CD4-positive, alpha-beta T cell (primary cell): ENCODE results near the gene SCYGR4. TPM values are rescaled to one million over a fixed set of nuclear protein-coding genes. Genes with fewer than 3 reads are reported as not detected.

Source experiments
- ATAC-seq: fragments of 200-7000 bp; cut with Tn5 transposase; one replicate; pipeline ENCODE4 v1.10.0; 2022; ENCODE audit warnings: mild to moderate bottlenecking; ENCODE audit not compliant: poor library complexity
- CTCF ChIA-PET: fragments of 350-600 bp; sonication (Branson Sonifier 250); formaldehyde crosslinking; loops from one replicate; lab custom pipeline; 2021; ENCODE audit warnings: antibody characterized with exemption, inconsistent platforms; lab: Charles Lee
- POLR2A ChIA-PET: fragments of 350-600 bp; sonication (Branson Sonifier 250); formaldehyde crosslinking; loops from one replicate; lab custom pipeline; 2021; ENCODE audit warnings: antibody characterized with exemption, inconsistent platforms; lab: Charles Lee
- DNase-seq, 14 experiments: peaks; one replicate each; pipeline ENCODE4 v3.0.0-alpha.2; 2013 to 2020; ENCODE audit warnings: mixed read lengths in 2 of 14
- H3K27ac ChIP-seq, 2 donors: one replicate each; pipeline versions ENCODE4 v1.5.1 to v1.7.0; 2013; ENCODE audit warnings: low read length in 2 of 2, low read depth in 1 of 2, mild to moderate bottlenecking in 1 of 2
- H3K27me3 ChIP-seq, 2 experiments: 1 replicate in 1 of 2; 2 replicates in 1 of 2; pipeline versions ENCODE4 v1.6.1 to v1.7.0; 2013; ENCODE audit warnings: low read length in 2 of 2, control low read depth in 1 of 2, mild to moderate bottlenecking in 1 of 2, moderate library complexity in 1 of 2; ENCODE audit not compliant: insufficient read depth in 2 of 2, control insufficient read depth in 1 of 2
- H3K36me3 ChIP-seq: one replicate; pipeline ENCODE4 v1.6.1; 2013; ENCODE audit warnings: low read length, control low read depth; ENCODE audit not compliant: insufficient read depth
- H3K4me1 ChIP-seq: one replicate; pipeline ENCODE4 v1.6.1; 2013; ENCODE audit warnings: low read length, control low read depth; ENCODE audit not compliant: insufficient read depth
- H3K4me3 ChIP-seq: one replicate; pipeline ENCODE4 v1.5.1; 2013; ENCODE audit warnings: mild to moderate bottlenecking, low read length, moderate library complexity
- H3K9me3 ChIP-seq, 2 experiments: 1 replicate in 1 of 2; 2 replicates in 1 of 2; pipeline versions ENCODE4 v1.6.1 to v1.7.0; 2013; ENCODE audit warnings: low read length in 2 of 2, mild to moderate bottlenecking in 2 of 2, control low read depth in 1 of 2, moderate library complexity in 1 of 2; ENCODE audit not compliant: control insufficient read depth in 1 of 2, insufficient read depth in 1 of 2
- H3K27ac Mint-ChIP-seq: one replicate; pipeline ENCODE4 v1.8.0; 2020; ENCODE audit warnings: mixed read lengths
- H3K27me3 Mint-ChIP-seq: one replicate; pipeline ENCODE4 v1.8.0; 2021; ENCODE audit warnings: mixed read lengths
- H3K36me3 Mint-ChIP-seq: one replicate; pipeline ENCODE4 v1.8.0; 2021; ENCODE audit warnings: low read depth, mixed read lengths
- H3K4me1 Mint-ChIP-seq: one replicate; pipeline ENCODE4 v1.8.0; 2021; ENCODE audit warnings: low read depth, mixed read lengths
- H3K4me3 Mint-ChIP-seq: one replicate; pipeline ENCODE4 v1.8.0; 2020; ENCODE audit warnings: mild to moderate bottlenecking, mixed read lengths
- H3K9me3 Mint-ChIP-seq: one replicate; pipeline ENCODE4 v1.8.0; 2020; ENCODE audit warnings: mixed read lengths
- intact Hi-C, 2 experiments: fragments of 100-400 bp; cut with DNase I in 1 of 2; cut with micrococcal nuclease in 1 of 2; formaldehyde crosslinking; loops; one replicate each; pipeline versions ENCODE4 v1.15.1 to v1.9.0; 2023 to 2025; cut with DNase I, micrococcal nuclease
- total RNA-seq, 174 experiments: library from RNA in 2 of 174; stranded (reverse) in 2 of 174; gene quantifications; one replicate each; pipeline ENCODE4 v1.2.3 and lab custom pipeline; 2021 to 2026
- TF ChIP-seq, protein P1 (sequence below): fragments of 200-600 bp; IDR thresholded peaks from one replicate; pipeline ENCODE4 v1.8.0; 2022; ENCODE audit warnings: antibody characterized with exemption, mild to moderate bottlenecking

Gene SCYGR4
- total RNA-seq, 2 experiments from 2014 or later, result not detected

DNA sequence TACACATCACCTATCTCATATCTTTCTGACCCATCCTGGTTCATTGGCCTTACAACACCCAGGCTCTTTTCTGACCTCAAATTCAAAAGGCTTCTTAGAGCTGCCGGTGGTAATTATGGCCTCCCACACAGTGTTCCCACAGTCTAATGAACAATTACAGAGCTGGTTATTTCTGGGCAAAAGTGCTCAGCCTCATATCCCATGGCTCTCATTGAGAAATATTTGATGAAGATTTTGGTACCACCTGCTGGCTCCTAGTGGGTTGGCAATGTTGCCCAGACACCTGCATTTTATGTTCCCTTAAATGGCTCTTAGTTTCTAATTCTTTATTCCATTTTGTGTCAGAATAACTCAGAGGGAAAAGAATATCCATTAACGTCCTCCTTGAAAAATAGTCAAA is 38.7 kb upstream of the SCYGR4 start:
- H3K9me3 ChIP-seq, result peaks cover 7 to 18% of the 10 kb centered on the region in 2 experiments
- no peaks in the 10 kb centered on the region for H3K36me3 ChIP-seq
- H3K27ac ChIP-seq, result no peak overlapping the region
- ATAC-seq, result no peak
- Mint-ChIP-seq H3K27ac (no peak overlapping the region), H3K27me3 (peaks cover 48% of the 10 kb centered on the region), H3K4me3 (no peak overlapping the region), H3K4me1 (no peaks in the 10 kb centered on the region), H3K36me3 (no peaks in the 10 kb centered on the region), H3K9me3 (peaks cover 11% of the 10 kb centered on the region)
- no peaks in the 10 kb centered on the region for H3K4me1 ChIP-seq
- intact Hi-C loops, result no loop called here
- TF ChIP-seq, protein P1, sequence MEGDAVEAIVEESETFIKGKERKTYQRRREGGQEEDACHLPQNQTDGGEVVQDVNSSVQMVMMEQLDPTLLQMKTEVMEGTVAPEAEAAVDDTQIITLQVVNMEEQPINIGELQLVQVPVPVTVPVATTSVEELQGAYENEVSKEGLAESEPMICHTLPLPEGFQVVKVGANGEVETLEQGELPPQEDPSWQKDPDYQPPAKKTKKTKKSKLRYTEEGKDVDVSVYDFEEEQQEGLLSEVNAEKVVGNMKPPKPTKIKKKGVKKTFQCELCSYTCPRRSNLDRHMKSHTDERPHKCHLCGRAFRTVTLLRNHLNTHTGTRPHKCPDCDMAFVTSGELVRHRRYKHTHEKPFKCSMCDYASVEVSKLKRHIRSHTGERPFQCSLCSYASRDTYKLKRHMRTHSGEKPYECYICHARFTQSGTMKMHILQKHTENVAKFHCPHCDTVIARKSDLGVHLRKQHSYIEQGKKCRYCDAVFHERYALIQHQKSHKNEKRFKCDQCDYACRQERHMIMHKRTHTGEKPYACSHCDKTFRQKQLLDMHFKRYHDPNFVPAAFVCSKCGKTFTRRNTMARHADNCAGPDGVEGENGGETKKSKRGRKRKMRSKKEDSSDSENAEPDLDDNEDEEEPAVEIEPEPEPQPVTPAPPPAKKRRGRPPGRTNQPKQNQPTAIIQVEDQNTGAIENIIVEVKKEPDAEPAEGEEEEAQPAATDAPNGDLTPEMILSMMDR, result no peak
- H3K4me3 ChIP-seq, result no peak overlapping the region
- peaks cover 6 to 12% of the 10 kb centered on the region in 2 experiments for H3K27me3 ChIP-seq
- ChIA-PET CTCF (no interaction called here), POLR2A (no interaction called here)
- no peak for DNase-seq

DNA sequence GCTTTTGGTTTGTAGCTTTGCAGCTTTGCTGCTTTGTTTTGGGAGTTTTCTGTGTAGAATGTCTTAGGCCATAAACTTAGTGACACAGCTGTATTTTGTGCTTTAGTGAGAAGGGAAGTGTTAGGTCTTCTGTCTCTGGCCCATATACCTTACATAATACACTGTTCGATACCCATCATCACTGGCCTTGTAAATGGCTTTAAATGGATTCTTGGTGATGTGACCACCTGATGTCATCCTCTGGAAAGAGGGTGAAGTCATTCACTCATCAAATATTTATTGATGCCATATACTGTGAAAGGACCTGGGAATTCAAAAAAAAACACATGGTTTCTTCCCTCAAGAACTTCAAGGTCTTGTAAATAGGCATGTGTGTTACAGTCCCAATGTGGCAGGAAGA is 37.5 kb upstream of the SCYGR4 start:
- POLR2A ChIA-PET, result no interaction called here
- H3K9me3 ChIP-seq, result peaks cover 12 to 18% of the 10 kb centered on the region in 2 experiments
- H3K27ac Mint-ChIP-seq, result no peak overlapping the region
- ATAC-seq (no peak), DNase-seq (no peak)
- no peaks in the 10 kb centered on the region for H3K36me3 ChIP-seq
- H3K4me1 Mint-ChIP-seq, result no peaks in the 10 kb centered on the region
- TF ChIP-seq, protein P1, result no peak
- H3K4me3 Mint-ChIP-seq, result no peak overlapping the region
- intact Hi-C loops, result no loop called here
- H3K36me3 Mint-ChIP-seq, result no peaks in the 10 kb centered on the region
- CTCF ChIA-PET, result no interaction called here
- no peak overlapping the region for H3K27ac ChIP-seq
- peaks cover 58% of the 10 kb centered on the region for H3K27me3 Mint-ChIP-seq
- H3K27me3 ChIP-seq, result peaks cover 6 to 12% of the 10 kb centered on the region in 2 experiments
- no peak overlapping the region for H3K4me3 ChIP-seq
- H3K4me1 ChIP-seq, result no peaks in the 10 kb centered on the region
- peaks cover 12% of the 10 kb centered on the region for H3K9me3 Mint-ChIP-seq

DNA sequence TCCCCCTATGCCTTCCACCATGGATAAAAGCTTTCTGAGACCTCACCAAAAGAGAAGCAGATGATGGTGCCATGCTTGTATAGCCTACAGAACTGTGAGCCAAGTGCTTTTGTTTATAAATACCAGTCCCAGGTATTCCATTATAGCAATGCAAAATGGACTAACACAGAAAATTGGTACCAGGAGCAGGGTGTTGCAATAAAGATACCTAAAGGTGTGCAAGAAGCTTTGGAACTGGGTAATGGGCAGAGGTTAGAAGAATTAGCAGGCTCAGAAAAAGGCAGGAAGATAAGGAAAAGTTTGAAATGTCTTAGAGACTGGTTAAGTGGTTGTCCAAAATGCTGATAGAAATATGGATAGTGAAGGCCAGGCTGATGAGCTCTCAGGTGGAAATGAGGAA is 34.9 kb upstream of the SCYGR4 start:
- DNase-seq (no peak), ATAC-seq (no peak)
- H3K27ac ChIP-seq, result no peak overlapping the region
- Mint-ChIP-seq H3K4me3 (no peak overlapping the region), H3K9me3 (peaks cover 12% of the 10 kb centered on the region), H3K27ac (no peak overlapping the region), H3K27me3 (peaks cover 56% of the 10 kb centered on the region), H3K4me1 (no peaks in the 10 kb centered on the region), H3K36me3 (no peaks in the 10 kb centered on the region)
- peaks cover 6 to 12% of the 10 kb centered on the region in 2 experiments for H3K27me3 ChIP-seq
- TF ChIP-seq, protein P1, result no peak
- intact Hi-C loops, result no loop called here
- POLR2A ChIA-PET, result no interaction called here
- CTCF ChIA-PET, result no interaction called here
- H3K4me3 ChIP-seq, result no peak overlapping the region
- H3K9me3 ChIP-seq, result peaks cover 12 to 18% of the 10 kb centered on the region in 2 experiments
- H3K36me3 ChIP-seq, result no peaks in the 10 kb centered on the region
- no peaks in the 10 kb centered on the region for H3K4me1 ChIP-seq
